ENCODE results near the gene TESK1.
"Not testable (repeated sequence)": the region's sequence is repeated elsewhere in the genome, so short reads cannot be mapped to it uniquely, and the experiment has no call there.

TESK1 gene

GRCh38 chr9:35616681-35617459 lies 11.8 kb downstream of the TESK1 start:
- peak; percentile 83 for DNase-seq

- DNase-seq, result no peak
Measured at GRCh38 chr9:35617548-35617947, 12.5 kb downstream of the TESK1 start.

GRCh38 chr9:35618325-35618727 lies 13.3 kb downstream of the TESK1 start, which contains the start of gene CD72:
CD72 (minus strand) TSS chr9:35618413; CDS start chr9:35618303, 110 bp downstream.
- no peak for DNase-seq

GRCh38 chr9:35618854-35619799 lies 14.1 kb downstream of the TESK1 start:
- DNase-seq, result peak; percentile 62

- DNase-seq, result no peak
Measured at GRCh38 chr9:35619800-35620158, 14.7 kb downstream of the TESK1 start.

- no peak for DNase-seq
Measured at GRCh38 chr9:35627575-35627974, 22.5 kb downstream of the TESK1 start.

GRCh38 chr9:35628389-35628991 lies 23.4 kb downstream of the TESK1 start:
- no peak for DNase-seq

GRCh38 chr9:35629597-35629996 lies 24.5 kb downstream of the TESK1 start:
- DNase-seq, result no peak

GRCh38 chr9:35635730-35636129 lies 30.7 kb downstream of the TESK1 start:
- DNase-seq, result no peak

GRCh38 chr9:35636135-35636876 lies 31.2 kb downstream of the TESK1 start:
- DNase-seq, result no peak

GRCh38 chr9:35636877-35637246 lies 31.8 kb downstream of the TESK1 start:
- DNase-seq, result not testable (repeated sequence)

GRCh38 chr9:35637427-35637955 lies 32.4 kb downstream of the TESK1 start:
- DNase-seq, result not testable (repeated sequence)

GRCh38 chr9:35638751-35639150 lies 33.7 kb downstream of the TESK1 start:
- DNase-seq, result peak; percentile 57

- DNase-seq, result not testable (repeated sequence)
Measured at GRCh38 chr9:35639225-35639624, 34.2 kb downstream of the TESK1 start.

GRCh38 chr9:35639631-35640030 lies 34.6 kb downstream of the TESK1 start:
- no peak for DNase-seq

GRCh38 chr9:35640431-35640830 lies 35.4 kb downstream of the TESK1 start:
- DNase-seq, result not testable (repeated sequence)

GRCh38 chr9:35641478-35641877 lies 36.4 kb downstream of the TESK1 start:
- not testable (repeated sequence) for DNase-seq

GRCh38 chr9:35643046-35643445 lies 38.0 kb downstream of the TESK1 start:
- DNase-seq, result no peak

- not testable (repeated sequence) for DNase-seq
Measured at GRCh38 chr9:35645736-35646135, 40.7 kb downstream of the TESK1 start.

- no peak for DNase-seq
Measured at GRCh38 chr9:35646153-35646532, 41.1 kb downstream of the TESK1 start.

- DNase-seq, result peak; percentile 92
Measured at GRCh38 chr9:35646533-35647265, 41.6 kb downstream of the TESK1 start.
